ENCODE measurements around the gene MAD1L1.

Gene MAD1L1

GRCh38 chr7:2112261-2113198 is 120.2 kb downstream of the MAD1L1 start:
- no peak for FAIRE-seq

GRCh38 chr7:2111568-2111967 is 121.2 kb downstream of the MAD1L1 start:
- FAIRE-seq, result no peak

- FAIRE-seq, result no peak
Observed at GRCh38 chr7:2110610-2111396, 121.9 kb downstream of the MAD1L1 start.

- FAIRE-seq, result peak; percentile 91
Observed at GRCh38 chr7:2109936-2110609, 122.7 kb downstream of the MAD1L1 start.

- no peak for FAIRE-seq
Observed at GRCh38 chr7:2109251-2109872, 123.4 kb downstream of the MAD1L1 start.

- no peak for FAIRE-seq
Observed at GRCh38 chr7:2108501-2109250, 124.1 kb downstream of the MAD1L1 start.

GRCh38 chr7:2108071-2108455 is 124.7 kb downstream of the MAD1L1 start:
- FAIRE-seq, result no peak

- FAIRE-seq, result no peak
Observed at GRCh38 chr7:2107386-2108070, 125.2 kb downstream of the MAD1L1 start.

GRCh38 chr7:2106924-2107323 is 125.8 kb downstream of the MAD1L1 start:
- no peak for FAIRE-seq

- no peak for FAIRE-seq
Observed at GRCh38 chr7:2106440-2106839, 126.3 kb downstream of the MAD1L1 start.

- no peak for FAIRE-seq
Observed at GRCh38 chr7:2105917-2106316, 126.8 kb downstream of the MAD1L1 start.

GRCh38 chr7:2105280-2105679 is 127.5 kb downstream of the MAD1L1 start:
- FAIRE-seq, result no peak

GRCh38 chr7:2104716-2105115 is 128.0 kb downstream of the MAD1L1 start:
- no peak for FAIRE-seq

GRCh38 chr7:2104107-2104710 is 128.5 kb downstream of the MAD1L1 start:
- peak; percentile 50 for FAIRE-seq

- no peak for FAIRE-seq
Observed at GRCh38 chr7:2103071-2103898, 129.5 kb downstream of the MAD1L1 start.

GRCh38 chr7:2102375-2102723 is 130.4 kb downstream of the MAD1L1 start:
- FAIRE-seq, result no peak

GRCh38 chr7:2101630-2102374 is 130.9 kb downstream of the MAD1L1 start:
- no peak for FAIRE-seq

GRCh38 chr7:2100278-2101208 is 132.2 kb downstream of the MAD1L1 start:
- no peak for FAIRE-seq

Measured in G401.6 (cell line).